Epithelial cell of esophagus (primary cell): Measurements from ENCODE around the gene TSFM.

ENCODE experiments used
- DNase-seq: peaks from one replicate; pipeline ENCODE4 v3.0.0; 2010; ENCODE audit warnings: low read depth
- H3K4me3 ChIP-seq: 2 replicates; pipeline ENCODE4 v1.5.1; 2011; ENCODE audit warnings: mild to moderate bottlenecking, low read length, control low read depth
- TF ChIP-seq, protein P1 (sequence below): IDR thresholded peaks from 2 replicates; pipeline ENCODE4 v1.5.1; 2011; ENCODE audit warnings: low read depth, mild to moderate bottlenecking, low read length, control low read depth, inconsistent platforms; ENCODE audit not compliant: insufficient read depth; ENCODE audit errors: missing control alignments

Gene TSFM

DNA sequence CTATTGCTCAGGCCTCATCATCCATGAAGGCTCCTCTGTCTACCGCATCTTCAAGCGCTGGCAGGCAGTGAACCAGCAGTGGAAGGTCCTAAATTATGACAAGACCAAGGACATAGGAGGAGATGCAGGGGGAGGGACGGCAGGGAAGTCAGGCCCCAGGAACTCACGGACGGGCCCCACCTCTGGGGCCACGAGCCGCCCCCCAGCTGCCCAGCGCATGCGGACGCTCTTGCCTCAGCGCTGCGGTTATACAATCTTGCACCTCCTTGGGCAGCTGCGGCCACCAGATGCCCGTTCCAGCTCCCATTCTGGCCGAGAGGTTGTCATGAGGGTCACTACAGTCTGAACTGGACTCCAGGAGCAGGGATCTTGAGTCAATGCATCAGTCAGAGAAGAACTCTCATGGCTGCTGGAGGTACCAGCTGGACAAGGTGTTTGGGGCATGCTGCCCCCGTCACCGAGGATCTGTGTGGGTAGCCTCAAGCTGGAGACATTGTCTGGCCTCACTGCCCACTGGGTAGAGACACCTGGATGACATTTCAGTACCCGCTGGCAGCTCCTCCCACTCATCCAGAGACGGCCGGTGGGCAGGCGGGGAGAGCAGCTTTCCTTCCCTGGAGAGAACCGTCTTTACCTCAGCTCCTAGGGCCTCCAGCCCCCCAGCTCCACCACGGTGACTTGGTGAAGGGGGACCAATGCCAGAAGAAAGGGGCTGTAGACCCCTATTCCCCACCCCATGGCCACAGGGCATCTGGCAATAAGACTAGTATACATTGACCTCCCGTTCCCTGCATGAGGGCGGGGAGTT lies 23.8 kb upstream of the TSFM start:
- H3K4me3 ChIP-seq, result no peak overlapping the region
- no peak for DNase-seq
- TF ChIP-seq, protein P1, sequence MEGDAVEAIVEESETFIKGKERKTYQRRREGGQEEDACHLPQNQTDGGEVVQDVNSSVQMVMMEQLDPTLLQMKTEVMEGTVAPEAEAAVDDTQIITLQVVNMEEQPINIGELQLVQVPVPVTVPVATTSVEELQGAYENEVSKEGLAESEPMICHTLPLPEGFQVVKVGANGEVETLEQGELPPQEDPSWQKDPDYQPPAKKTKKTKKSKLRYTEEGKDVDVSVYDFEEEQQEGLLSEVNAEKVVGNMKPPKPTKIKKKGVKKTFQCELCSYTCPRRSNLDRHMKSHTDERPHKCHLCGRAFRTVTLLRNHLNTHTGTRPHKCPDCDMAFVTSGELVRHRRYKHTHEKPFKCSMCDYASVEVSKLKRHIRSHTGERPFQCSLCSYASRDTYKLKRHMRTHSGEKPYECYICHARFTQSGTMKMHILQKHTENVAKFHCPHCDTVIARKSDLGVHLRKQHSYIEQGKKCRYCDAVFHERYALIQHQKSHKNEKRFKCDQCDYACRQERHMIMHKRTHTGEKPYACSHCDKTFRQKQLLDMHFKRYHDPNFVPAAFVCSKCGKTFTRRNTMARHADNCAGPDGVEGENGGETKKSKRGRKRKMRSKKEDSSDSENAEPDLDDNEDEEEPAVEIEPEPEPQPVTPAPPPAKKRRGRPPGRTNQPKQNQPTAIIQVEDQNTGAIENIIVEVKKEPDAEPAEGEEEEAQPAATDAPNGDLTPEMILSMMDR, result no peak

DNA sequence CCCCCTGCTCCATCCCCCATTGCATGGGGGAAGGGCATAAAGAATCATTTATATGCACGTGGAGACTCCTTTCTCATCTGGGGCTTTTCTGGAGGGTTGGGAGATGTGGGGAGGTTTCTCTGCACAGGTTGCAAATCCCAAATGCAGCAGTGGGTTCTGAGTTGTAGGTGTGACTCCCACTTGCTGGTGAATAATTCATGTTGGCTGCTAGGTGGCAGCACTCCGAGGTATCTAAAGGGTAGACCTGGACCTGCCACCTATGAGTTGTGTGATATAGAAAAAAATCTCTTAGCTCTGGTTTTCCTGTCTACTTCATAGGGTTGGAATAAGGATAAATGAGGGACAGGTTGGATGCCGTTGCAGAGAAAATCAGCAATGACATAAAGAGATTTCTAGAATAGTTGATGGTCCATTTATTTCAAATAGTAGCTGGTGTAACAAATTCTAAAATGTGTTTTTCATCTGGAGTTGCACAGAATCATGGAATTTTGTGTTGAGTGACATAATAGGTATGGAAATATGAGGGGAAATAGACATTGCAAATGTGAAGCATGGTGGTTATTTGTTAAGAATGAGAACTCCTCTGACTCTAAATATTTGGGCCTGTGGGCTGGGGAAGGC lies 23.1 kb upstream of the TSFM start:
- peak; percentile 73 for DNase-seq
- TF ChIP-seq, protein P1, result peak; percentile 73
- H3K4me3 ChIP-seq, result no peak overlapping the region

DNA sequence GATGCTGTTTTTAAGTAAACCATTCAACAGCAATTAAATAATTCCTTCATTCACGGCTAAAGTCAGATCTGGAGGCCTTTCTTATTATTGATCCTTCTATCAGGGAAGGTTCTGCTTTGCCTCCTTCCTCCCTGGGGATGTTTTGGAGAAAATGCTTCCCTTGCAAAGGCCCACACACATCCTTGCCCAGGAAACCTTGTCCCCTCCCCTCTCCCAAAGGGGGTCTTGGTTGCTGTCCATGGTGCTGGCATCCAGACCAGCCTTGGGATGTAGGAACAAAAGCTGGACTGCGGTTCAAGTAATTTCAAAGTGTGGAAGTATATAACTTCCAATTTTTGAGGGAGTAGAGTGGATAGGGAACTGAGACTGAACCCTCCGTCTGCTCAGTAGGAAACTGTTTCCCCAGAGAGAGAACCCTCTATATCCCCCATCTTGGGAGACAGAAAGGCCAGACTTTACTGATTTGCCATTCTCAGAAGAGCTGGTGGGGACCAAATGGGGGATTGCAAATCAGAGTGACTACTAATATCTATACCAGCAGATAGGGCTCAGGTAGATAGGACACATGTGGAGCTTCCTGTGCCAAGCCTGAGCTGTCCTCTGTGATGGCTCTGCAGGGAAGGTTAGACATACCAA lies 22.1 kb upstream of the TSFM start:
- no peak for DNase-seq
- TF ChIP-seq, protein P1, result no peak
- no peak overlapping the region for H3K4me3 ChIP-seq

GRCh38 chr12:57761391-57761998 lies 21.1 kb upstream of the TSFM start:
- H3K4me3 ChIP-seq, result no peak overlapping the region
- TF ChIP-seq, protein P1, result no peak
- DNase-seq, result no peak

DNA sequence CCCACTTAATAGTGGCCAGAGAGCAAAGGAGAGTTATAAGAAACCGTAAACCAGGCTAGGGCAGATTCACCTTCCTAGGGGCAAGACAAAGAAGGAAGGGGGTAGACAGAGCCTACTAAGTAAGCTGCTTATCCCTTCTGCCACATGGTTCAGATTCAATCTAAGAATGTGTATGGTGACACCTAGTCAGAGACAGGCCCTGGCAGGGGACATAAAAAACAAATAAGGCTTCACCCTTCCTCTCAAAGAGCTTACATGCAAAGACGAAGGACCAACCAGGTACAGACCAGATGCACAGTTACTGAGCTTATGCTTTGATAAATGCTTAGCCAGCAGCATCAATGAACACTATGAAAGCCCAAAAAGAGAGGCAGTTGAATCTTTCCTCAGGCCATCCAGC lies 20.1 kb upstream of the TSFM start:
- H3K4me3 ChIP-seq, result no peak overlapping the region
- TF ChIP-seq, protein P1, result no peak
- DNase-seq, result no peak

GRCh38 chr12:57763881-57764661 lies 18.5 kb upstream of the TSFM start:
- TF ChIP-seq, protein P1, result no peak
- DNase-seq, result no peak
- no peak overlapping the region for H3K4me3 ChIP-seq
